Endothelial cell of umbilical vein (primary cell): ENCODE results near the gene AMDHD2. TPM values are rescaled to one million over a fixed set of nuclear protein-coding genes. Genes with fewer than 3 reads are reported as not detected.

Source experiments
- BruUV-seq: library from RNA; stranded (reverse); fragments of 400-500 nt; replicated peaks from 2 replicates; lab custom pipeline; 2021; lab: Mats Ljungman, UMichigan
- CTCF ChIA-PET: fragments of 300-600, 350-600 bp; sonication (Branson Sonifier 250); formaldehyde crosslinking; loops from one replicate; lab custom pipeline; 2021; ENCODE audit warnings: antibody characterized with exemption, inconsistent platforms; lab: Charles Lee
- POLR2A ChIA-PET: fragments of 300-600, 350-600 bp; sonication (Branson Sonifier 250); formaldehyde crosslinking; loops from one replicate; lab custom pipeline; 2021; ENCODE audit warnings: antibody characterized with exemption, inconsistent platforms; lab: Charles Lee
- DNase-seq: peaks from one replicate; pipeline ENCODE4 v3.0.0-alpha.2; 2011; ENCODE audit warnings: low read depth, low spot score
- FAIRE-seq: peaks from 2 replicates; lab custom pipeline; 2011; peaks lifted over from hg19 to GRCh38; lab: Jason Lieb, UNC
- H2AFZ ChIP-seq: 2 replicates; pipeline ENCODE4 v1.6.0; 2012; ENCODE audit warnings: low read depth, low read length, control low read depth, inconsistent platforms
- H3K27ac ChIP-seq: 2 replicates; pipeline ENCODE4 v1.5.1; 2011; ENCODE audit warnings: low read depth, mild to moderate bottlenecking, control low read depth, low read length, moderate library complexity; ENCODE audit not compliant: insufficient read depth
- H3K27me3 ChIP-seq, 2 experiments: 2 replicates each; pipeline versions ENCODE4 v1.6.0 to v1.6.1; 2011; ENCODE audit warnings: low read length in 2 of 2, mixed read lengths in 1 of 2; ENCODE audit not compliant: control insufficient read depth in 2 of 2, insufficient read depth in 2 of 2
- H3K36me3 ChIP-seq, 2 experiments: 2 replicates in 1 of 2; 3 replicates in 1 of 2; pipeline ENCODE4 v1.5.1; 2011; ENCODE audit warnings: low read length in 2 of 2, mild to moderate bottlenecking in 1 of 2, moderate library complexity in 1 of 2; ENCODE audit not compliant: control insufficient read depth in 2 of 2, insufficient read depth in 2 of 2; ENCODE audit errors: extremely low read depth in 1 of 2
- H3K4me1 ChIP-seq: 3 replicates; pipeline ENCODE4 v1.5.1; 2011; ENCODE audit warnings: mild to moderate bottlenecking, low read length; ENCODE audit not compliant: control insufficient read depth, insufficient read depth; ENCODE audit errors: extremely low read depth
- H3K4me2 ChIP-seq: 2 replicates; pipeline ENCODE4 v1.6.1; 2011; ENCODE audit warnings: low read length, control low read depth, mixed read lengths; ENCODE audit not compliant: insufficient read depth
- H3K4me3 ChIP-seq, 3 experiments: fragments of 200-600 bp in 1 of 3; sonication (generic), shearing (Covaris generic) in 1 of 3; replicated peaks in 1 of 3; 2 replicates each; pipeline ENCODE4 v1.5.1; 2011 to 2016; ENCODE audit warnings: control low read depth in 3 of 3, low read length in 3 of 3, mild to moderate bottlenecking in 2 of 3, inconsistent platforms in 1 of 3, low read depth in 1 of 3, moderate library complexity in 1 of 3; ENCODE audit not compliant: insufficient read depth in 1 of 3
- H3K79me2 ChIP-seq: 2 replicates; pipeline ENCODE4 v1.6.0; 2012; ENCODE audit warnings: low read length, inconsistent platforms; ENCODE audit not compliant: control insufficient read depth, insufficient read depth
- H3K9ac ChIP-seq: replicated peaks from 2 replicates; pipeline ENCODE3; 2011; ENCODE audit warnings: low read length, control low read depth; ENCODE audit not compliant: insufficient read depth; ENCODE audit errors: extremely low read depth
- H3K9me1 ChIP-seq: replicated peaks from 3 replicates; pipeline ENCODE4 v1.6.0; 2011; ENCODE audit warnings: mild to moderate bottlenecking, low read length; ENCODE audit not compliant: control insufficient read depth, insufficient read depth; ENCODE audit errors: extremely low read depth
- H3K9me3 ChIP-seq: replicated peaks from 2 replicates; pipeline ENCODE4 v1.5.1; 2012; ENCODE audit warnings: low read length, inconsistent platforms; ENCODE audit not compliant: control insufficient read depth, insufficient read depth
- H4K20me1 ChIP-seq: replicated peaks from 2 replicates; pipeline ENCODE3; 2011; ENCODE audit warnings: mild to moderate bottlenecking, low read length; ENCODE audit not compliant: control insufficient read depth, insufficient read depth; ENCODE audit errors: extremely low read depth
- CTCF ChIP-seq, 2 donors: IDR thresholded peaks; 1 replicate in 1 of 2; 2 replicates in 1 of 2; pipeline ENCODE4 v1.5.1; 2011; ENCODE audit warnings: low read length in 2 of 2, mild to moderate bottlenecking in 2 of 2, moderate library complexity in 2 of 2, control low read depth in 1 of 2, inconsistent platforms in 1 of 2, low read depth in 1 of 2; ENCODE audit not compliant: insufficient read depth in 1 of 2; ENCODE audit errors: extremely low read depth in 1 of 2
- EZH2 ChIP-seq: IDR thresholded peaks from 2 replicates; pipeline ENCODE4 v1.6.1; 2012; ENCODE audit warnings: borderline replicate concordance, low read depth, mild to moderate bottlenecking, moderate library complexity, low read length, inconsistent platforms; ENCODE audit not compliant: severe bottlenecking
- GATA2 ChIP-seq: IDR thresholded peaks from 2 replicates; pipeline ENCODE4 v1.7.0; 2011; ENCODE audit warnings: low read depth, mild to moderate bottlenecking, moderate library complexity, mixed read lengths, low read length; ENCODE audit not compliant: insufficient read length, insufficient read depth
- JUN ChIP-seq: IDR thresholded peaks from 2 replicates; pipeline ENCODE4 v1.6.1; 2011; ENCODE audit warnings: borderline replicate concordance, low read depth; ENCODE audit not compliant: insufficient read length, insufficient read depth
- MAX ChIP-seq: IDR thresholded peaks from 2 replicates; pipeline ENCODE4 v1.6.1; 2011; ENCODE audit not compliant: insufficient read depth, insufficient read length
- MYC ChIP-seq: IDR thresholded peaks from one replicate; pipeline ENCODE4 v1.6.1; 2011; ENCODE audit warnings: mild to moderate bottlenecking, low read depth, low read length
- POLR2A ChIP-seq: IDR thresholded peaks from 2 replicates; pipeline ENCODE4 v1.6.1; 2012; ENCODE audit warnings: low read depth, mild to moderate bottlenecking, control low read depth, low read length
- POLR2AphosphoS5 ChIP-seq: IDR thresholded peaks from 2 replicates; pipeline ENCODE4 v1.6.1; 2012; ENCODE audit warnings: low read depth, mild to moderate bottlenecking, control low read depth, low read length, moderate library complexity; ENCODE audit not compliant: insufficient read depth
- dilution Hi-C: fragments of 300-500 bp; cut with MboI; formaldehyde crosslinking; loops from one replicate; pipeline ENCODE4 v1.15.0; 2019; ENCODE audit warnings: low sequenced_read_pairs; ENCODE audit not compliant: extremely low pct_ligation_motif_present
- intact Hi-C: fragments of 100-400 bp; cut with micrococcal nuclease; formaldehyde crosslinking; loops from one replicate; pipeline ENCODE4 v1.10.0; 2022
- polyA plus RNA-seq, 4 experiments: library from polyadenylated mRNA; depleted of rRNA in 3 of 4; stranded (reverse) in 3 of 4; unstranded in 1 of 4; fragments of >200 nt; gene quantifications; 2 replicates each; pipeline versions ENCODE4 v1.2.1 to v1.2.3, GENCODE V29; 2011 to 2012; ENCODE audit warnings: missing spikeins in 1 of 4
- total RNA-seq: library from RNA; stranded (reverse); gene quantifications from 2 replicates; pipeline ENCODE4 v1.2.3, GENCODE V29; 2021

Gene AMDHD2
- total and polyA plus RNA-seq, 2 donors (not counting 3 experiments of a cell fraction or from before 2014, with no cell fraction given), result 39.4 to 59.5 TPM

GRCh38 chr16:2498531-2499253, 21.5 kb upstream of the AMDHD2 start:
- ChIA-PET CTCF (no interaction called here), POLR2A (no interaction called here)
- no peaks in the 10 kb centered on the region for H3K9me1 ChIP-seq
- no peak for DNase-seq
- H4K20me1 ChIP-seq, result no peaks in the 10 kb centered on the region
- no peak overlapping the region for H3K4me2 ChIP-seq
- H3K36me3 ChIP-seq, result peaks cover 0 to 16% of the 10 kb centered on the region in 2 experiments
- intact Hi-C loops (no loop called here), dilution Hi-C loops (no loop called here)
- TF ChIP-seq MYC, result no peak
- TF ChIP-seq POLR2A, result no peak
- no peak for TF ChIP-seq GATA2
- no peak for TF ChIP-seq EZH2
- TF ChIP-seq JUN, result no peak
- no peak for TF ChIP-seq MAX
- no peak for TF ChIP-seq CTCF (IDR thresholded peaks at IDR 0.05; ENCODE audit: extremely low read depth in 1 of 2, insufficient read depth in 1 of 2, low read depth in 1 of 2, low read length in 2 of 2)
- no peak for TF ChIP-seq POLR2AphosphoS5
- H3K4me3 ChIP-seq, result no peak overlapping the region
- no peaks in the 10 kb centered on the region for H3K79me2 ChIP-seq
- H2AFZ ChIP-seq, result no peak overlapping the region
- no peak overlapping the region for H3K9ac ChIP-seq
- H3K27me3 ChIP-seq, result no peaks in the 10 kb centered on the region
- H3K27ac ChIP-seq, result no peak overlapping the region
- FAIRE-seq, result no peak
- H3K4me1 ChIP-seq, result no peaks in the 10 kb centered on the region
- no peaks in the 10 kb centered on the region for H3K9me3 ChIP-seq
- BruUV-seq, result no TSS peak
